Activated B cell treated with CpG ODN at 0.5 μM for 24 hours (primary cell): Measurements from ENCODE around the gene FHIT. TPM values are rescaled to one million over a fixed set of nuclear protein-coding genes. Genes with fewer than 3 reads are reported as not detected.

Experiments
- ATAC-seq: fragments of 200-7000 bp; cut with Tn5 transposase; one replicate; pipeline ENCODE4 v1.10.0; 2021; ENCODE audit warnings: low read depth, mild to moderate bottlenecking, moderate library complexity
- CTCF ChIA-PET: fragments of 350-600 bp; sonication (Branson Sonifier 250); formaldehyde crosslinking; loops from one replicate; lab custom pipeline; 2021; ENCODE audit warnings: antibody characterized with exemption; lab: Charles Lee
- POLR2A ChIA-PET: fragments of 350-600 bp; sonication (Branson Sonifier 250); formaldehyde crosslinking; loops from one replicate; lab custom pipeline; 2021; ENCODE audit warnings: antibody characterized with exemption; lab: Charles Lee
- DNase-seq: peaks from one replicate; pipeline ENCODE4 v3.0.0; 2022
- H3K27ac Mint-ChIP-seq: one replicate; pipeline ENCODE4 v1.8.0; 2020; ENCODE audit warnings: mixed read lengths
- H3K27me3 Mint-ChIP-seq: one replicate; pipeline ENCODE4 v1.8.0; 2021; ENCODE audit warnings: mixed read lengths
- H3K36me3 Mint-ChIP-seq: one replicate; pipeline ENCODE4 v1.8.0; 2021; ENCODE audit warnings: low read depth, mixed read lengths
- H3K4me1 Mint-ChIP-seq: one replicate; pipeline ENCODE4 v1.8.0; 2021; ENCODE audit warnings: mixed read lengths
- H3K4me3 Mint-ChIP-seq: one replicate; pipeline ENCODE4 v1.8.0; 2020; ENCODE audit warnings: mild to moderate bottlenecking, mixed read lengths
- H3K9me3 Mint-ChIP-seq: one replicate; pipeline ENCODE4 v1.8.0; 2020; ENCODE audit warnings: mixed read lengths
- intact Hi-C: fragments of 100-400 bp; cut with micrococcal nuclease; formaldehyde crosslinking; loops from one replicate; pipeline ENCODE4 v1.15.1; 2024
- total RNA-seq: library from RNA; stranded (reverse); gene quantifications from 2 replicates; pipeline ENCODE4 v1.2.3, GENCODE V29; 2022
- TF ChIP-seq, protein P1 (sequence below): fragments of 200-600 bp; IDR thresholded peaks from one replicate; pipeline ENCODE4 v1.8.0; 2022; ENCODE audit warnings: antibody characterized with exemption, mild to moderate bottlenecking

FHIT gene
- total RNA-seq, 1 donor from 2014 or later = 5.5 TPM

DNA sequence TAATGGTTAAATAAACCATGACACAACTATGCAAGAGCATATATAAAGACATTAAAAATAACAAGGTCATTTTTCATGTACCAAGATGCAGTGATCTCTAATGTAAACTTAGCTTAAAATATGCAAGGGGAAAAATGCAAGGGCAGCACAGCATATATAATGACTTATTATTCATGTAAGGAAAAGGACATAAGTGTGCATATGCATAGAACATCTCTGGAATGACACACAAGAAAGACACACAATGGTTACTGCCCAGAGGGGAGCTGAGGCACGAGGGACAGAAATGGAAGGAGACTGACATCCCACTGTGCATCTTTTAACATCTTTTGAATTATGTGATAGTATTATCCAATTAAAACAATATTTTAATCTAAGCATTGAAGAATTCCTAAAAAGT, 79.0 kb downstream of the FHIT start:
- TF ChIP-seq, protein P1, sequence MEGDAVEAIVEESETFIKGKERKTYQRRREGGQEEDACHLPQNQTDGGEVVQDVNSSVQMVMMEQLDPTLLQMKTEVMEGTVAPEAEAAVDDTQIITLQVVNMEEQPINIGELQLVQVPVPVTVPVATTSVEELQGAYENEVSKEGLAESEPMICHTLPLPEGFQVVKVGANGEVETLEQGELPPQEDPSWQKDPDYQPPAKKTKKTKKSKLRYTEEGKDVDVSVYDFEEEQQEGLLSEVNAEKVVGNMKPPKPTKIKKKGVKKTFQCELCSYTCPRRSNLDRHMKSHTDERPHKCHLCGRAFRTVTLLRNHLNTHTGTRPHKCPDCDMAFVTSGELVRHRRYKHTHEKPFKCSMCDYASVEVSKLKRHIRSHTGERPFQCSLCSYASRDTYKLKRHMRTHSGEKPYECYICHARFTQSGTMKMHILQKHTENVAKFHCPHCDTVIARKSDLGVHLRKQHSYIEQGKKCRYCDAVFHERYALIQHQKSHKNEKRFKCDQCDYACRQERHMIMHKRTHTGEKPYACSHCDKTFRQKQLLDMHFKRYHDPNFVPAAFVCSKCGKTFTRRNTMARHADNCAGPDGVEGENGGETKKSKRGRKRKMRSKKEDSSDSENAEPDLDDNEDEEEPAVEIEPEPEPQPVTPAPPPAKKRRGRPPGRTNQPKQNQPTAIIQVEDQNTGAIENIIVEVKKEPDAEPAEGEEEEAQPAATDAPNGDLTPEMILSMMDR = no peak
- Mint-ChIP-seq H3K27me3 (no peaks in the 10 kb centered on the region), H3K9me3 (no peaks in the 10 kb centered on the region), H3K36me3 (no peaks in the 10 kb centered on the region), H3K4me1 (no peaks in the 10 kb centered on the region), H3K4me3 (no peak overlapping the region), H3K27ac (no peak overlapping the region)
- DNase-seq = no peak
- ChIA-PET CTCF (interaction anchor here (0.9 kb wide), 1 partner anchor 210 kb away, joined by 3 read pairs; no protein-coding TSS in a partner anchor), POLR2A (no interaction called here)
- intact Hi-C loops = no loop called here
- ATAC-seq = no peak

DNA sequence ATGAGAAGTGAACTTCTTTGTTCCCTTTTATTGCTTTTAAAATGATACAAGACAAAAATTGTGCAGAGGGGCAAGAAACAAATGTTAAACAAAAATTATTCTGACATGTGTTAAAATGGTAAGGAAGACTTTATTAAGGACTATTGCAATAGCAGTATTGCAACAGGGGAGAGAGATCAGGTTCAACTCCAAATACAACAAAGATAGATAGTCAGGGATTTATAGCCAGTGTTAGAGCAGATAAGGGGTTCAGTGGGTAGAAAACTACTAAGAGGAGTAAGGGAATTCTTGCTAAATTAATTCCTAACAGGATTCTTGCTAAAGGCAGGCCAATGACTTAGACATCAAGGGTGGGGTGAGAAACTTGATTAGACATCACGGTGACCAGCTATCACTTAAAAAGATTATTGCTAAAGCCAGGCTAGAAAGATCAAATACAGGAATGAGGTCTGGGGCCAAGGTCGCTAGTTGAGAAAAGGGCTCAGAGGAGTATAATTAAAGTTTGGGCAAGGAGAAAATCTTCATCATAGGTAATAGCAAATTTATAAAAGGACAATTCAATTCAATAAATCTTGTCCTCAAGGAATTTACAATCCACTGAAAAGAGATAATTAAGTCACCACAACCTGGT, 81.5 kb downstream of the FHIT start:
- TF ChIP-seq, protein P1 = no peak
- H3K9me3 Mint-ChIP-seq = peaks cover 7% of the 10 kb centered on the region
- no peak for ATAC-seq
- ChIA-PET POLR2A (no interaction called here), CTCF (no interaction called here)
- H3K36me3 Mint-ChIP-seq = peaks cover 7% of the 10 kb centered on the region
- intact Hi-C loops = no loop called here
- no peak for DNase-seq
- no peaks in the 10 kb centered on the region for H3K27me3 Mint-ChIP-seq
- H3K27ac Mint-ChIP-seq = no peak overlapping the region
- no peaks in the 10 kb centered on the region for H3K4me1 Mint-ChIP-seq
- no peak overlapping the region for H3K4me3 Mint-ChIP-seq

DNA sequence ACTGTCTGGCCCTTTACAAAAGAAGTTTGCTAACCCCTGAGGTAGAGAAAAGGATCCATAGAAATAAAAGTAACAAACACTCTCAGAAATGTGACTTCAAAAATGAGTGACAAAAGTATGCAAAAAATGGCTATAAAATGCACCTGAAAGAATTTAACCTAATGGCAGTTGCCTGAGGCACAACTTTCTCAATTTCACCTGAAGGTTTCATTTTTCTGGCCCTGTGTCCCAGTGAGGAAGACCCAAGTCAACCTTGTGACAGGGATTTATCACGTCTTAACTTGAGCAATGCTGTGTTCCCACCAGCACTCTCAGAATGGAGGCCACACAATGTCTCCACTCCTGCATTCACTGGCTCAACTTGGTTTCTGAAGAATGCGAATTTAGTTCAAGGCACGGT, 83.0 kb downstream of the FHIT start:
- Mint-ChIP-seq H3K27ac (no peak overlapping the region), H3K4me3 (no peak overlapping the region), H3K9me3 (peaks cover 7% of the 10 kb centered on the region), H3K4me1 (no peaks in the 10 kb centered on the region), H3K27me3 (no peaks in the 10 kb centered on the region), H3K36me3 (peaks cover 7% of the 10 kb centered on the region)
- intact Hi-C loops = no loop called here
- DNase-seq (no peak), ATAC-seq (no peak)
- ChIA-PET POLR2A (no interaction called here), CTCF (no interaction called here)
- TF ChIP-seq, protein P1 = no peak

GRCh38 chr3:61162965-61163364, 88.3 kb downstream of the FHIT start:
- ChIA-PET CTCF (no interaction called here), POLR2A (no interaction called here)
- Mint-ChIP-seq H3K9me3 (peaks cover 7% of the 10 kb centered on the region), H3K36me3 (peaks cover 7% of the 10 kb centered on the region), H3K27me3 (no peaks in the 10 kb centered on the region), H3K4me3 (no peak overlapping the region), H3K4me1 (peaks cover 3% of the 10 kb centered on the region), H3K27ac (no peak overlapping the region)
- DNase-seq (no peak), ATAC-seq (no peak)
- TF ChIP-seq, protein P1 = no peak
- intact Hi-C loops = no loop called here

- CTCF ChIA-PET = no interaction called here
- no peak for ATAC-seq
- no peak overlapping the region for H3K27ac Mint-ChIP-seq
Measured at GRCh38 chr3:61158667-61159066, 92.6 kb downstream of the FHIT start.

More at GRCh38 chr3:61158667-61159066, 92.6 kb downstream of the FHIT start:
- TF ChIP-seq, protein P1 = no peak
- H3K9me3 Mint-ChIP-seq = no peaks in the 10 kb centered on the region
- DNase-seq = no peak
- H3K4me1 Mint-ChIP-seq = peaks cover 3% of the 10 kb centered on the region
- POLR2A ChIA-PET = no interaction called here
- intact Hi-C loops = no loop called here
- H3K4me3 Mint-ChIP-seq = no peak overlapping the region
- no peaks in the 10 kb centered on the region for H3K36me3 Mint-ChIP-seq
- no peaks in the 10 kb centered on the region for H3K27me3 Mint-ChIP-seq
